ENCODE results near the gene KCNH2. TPM values are rescaled to one million over a fixed set of nuclear protein-coding genes. Genes with fewer than 3 reads are reported as not detected.
A peak's percentile ranks its signal among the peaks of the same experiment; 100 is the strongest.

KCNH2 gene
- total and polyA plus RNA-seq, 10 of the 15 experiments (the other 5 are each of a cell fraction or from before 2014, with no cell fraction given) = 0.04 to 0.24 (median 0.17) TPM; not detected in 6

- TF ChIP-seq ZSCAN29 (IDR thresholded peaks at IDR 0.05) = no peak
- TF ChIP-seq ZBED1 (IDR thresholded peaks at IDR 0.05; ENCODE audit: borderline replicate concordance) = no peak
- no peak for TF ChIP-seq STAT1 (conservative IDR thresholded peaks at IDR 0.05)
- no peak for TF ChIP-seq SIN3A (IDR thresholded peaks at IDR 0.05; ENCODE audit: low read depth, low read length)
- TF ChIP-seq GATAD2B (conservative IDR thresholded peaks at IDR 0.05; ENCODE audit: low read depth) = no peak
- TF ChIP-seq CHD4 (IDR thresholded peaks at IDR 0.05) = no peak
- no peak for TF ChIP-seq TARDBP (IDR thresholded peaks at IDR 0.05; ENCODE audit: borderline replicate concordance)
Observed at GRCh38 chr7:151010037-151010306, 31.9 kb upstream of the KCNH2 start (continued).

GRCh38 chr7:151009327-151010036 is 31.4 kb upstream of the KCNH2 start:
- Histone ChIP-seq H3K27me3 (replicated peaks in 1 of 2; ENCODE audit: control insufficient read depth in 2 of 2, insufficient read depth in 2 of 2, low read length in 1 of 2) (no peaks in the 10 kb centered on the region; a peak in 1 of 4 replicates), H3K27ac (ENCODE audit: control insufficient read depth, insufficient read depth) (no peak overlapping the region), H3K4me2 (ENCODE audit: control insufficient read depth, insufficient read depth) (no peak overlapping the region), H2AFZ (ENCODE audit: control insufficient read depth, low read depth, low read length) (no peak overlapping the region), H4K20me1 (ENCODE audit: control insufficient read depth, insufficient read depth) (no peaks in the 10 kb centered on the region), H3K36me3 (ENCODE audit: control insufficient read depth in 2 of 2, insufficient read depth in 2 of 2, low read length in 1 of 2) (no peaks in the 10 kb centered on the region), H3K9me3 (replicated peaks; ENCODE audit: control insufficient read depth, insufficient read depth, low read length) (no peaks in the 10 kb centered on the region), H3K9ac (ENCODE audit: control insufficient read depth, insufficient read depth, low read length) (no peak overlapping the region), H3K4me3 (no peak overlapping the region), H3K79me2 (ENCODE audit: control insufficient read depth, insufficient read depth, low read length) (no peaks in the 10 kb centered on the region), H3K4me1 (ENCODE audit: control insufficient read depth, insufficient read depth, low read length) (peaks cover 6% of the 10 kb centered on the region)
- ChIA-PET POLR2A (interaction anchor here (0.6 kb wide), 2 partner anchors 14 to 244 kb away, joined by 3 read pairs; no protein-coding TSS in a partner anchor), CTCF (interaction anchor here (0.6 to 4.3 kb wide), 21 partner anchors 9 to 1139 kb away, joined by 3 to 35 read pairs (median 4); partner anchors contain the start of genes ABCB8 and ATG9B), SMC1A (ENCODE audit: uncharacterized antibody, unreplicated experiment) (interaction anchor here (0.9 to 2.2 kb wide), 2 partner anchors 19 to 100 kb away, joined by 3 to 5 read pairs; partner anchors contain the start of gene ABCB8), RAD21 (ENCODE audit: unreplicated experiment) (interaction anchor here (0.6 kb wide), 1 partner anchor 46 kb away, joined by 3 read pairs; no protein-coding TSS in a partner anchor)
- WGBS (ENCODE audit: insufficient coverage, insufficient replicate concordance, low lambda C conversion rate, missing lambda C conversion rate) = 48% methylated on average over 19 of the region's 22 CpGs
- peak; percentile 4; the same call in 2 of the 3 replicates for ATAC-seq
- in situ Hi-C loops (cut with MboI) = no loop called here
- no TSS peak for BruUV-seq (replicated peaks)
- intact Hi-C loops (cut with micrococcal nuclease; ENCODE audit: unreplicated experiment) = loop anchor here (5.0 kb wide), 1 partner anchor 103 kb away; no protein-coding TSS in a partner anchor
- DNase-seq (ENCODE audit: low read depth, low spot score) = no peak
- FAIRE-seq = no peak
- TF ChIP-seq ZBTB33 (IDR thresholded peaks at IDR 0.05) (peak; percentile 49; the same call in 1 of the 2 replicates), GATAD2B (conservative IDR thresholded peaks at IDR 0.05; ENCODE audit: low read depth) (no peak), RFX5 (IDR thresholded peaks at IDR 0.05; ENCODE audit: low read depth, low read length) (no peak), RBBP5 (conservative IDR thresholded peaks at IDR 0.05) (no peak), MXI1 (IDR thresholded peaks at IDR 0.05; ENCODE audit: low read depth, low read length) (no peak), NFXL1 (IDR thresholded peaks at IDR 0.05; ENCODE audit: borderline replicate concordance) (no peak), ZBTB40 (IDR thresholded peaks at IDR 0.05; ENCODE audit: borderline replicate concordance) (no peak), MEF2A (IDR thresholded peaks at IDR 0.05; ENCODE audit: insufficient read depth, low read depth, low read length) (no peak), CTCF (IDR thresholded peaks at IDR 0.05 in 2 of 3, conservative IDR thresholded peaks at IDR 0.05 in 1 of 3; ENCODE audit: control insufficient read depth in 2 of 3, extremely low read depth in 1 of 3, insufficient read depth in 1 of 3, low read depth in 3 of 3, low read length in 3 of 3) (0 out of 6 replicates have a peak, but pooled peaks of 1 of the 3 experiments have one; percentile 17)
